Lower lobe of right lung (tissue), 2 donors: ENCODE measurements around the gene LRRK1. TPM values are rescaled to one million over a fixed set of nuclear protein-coding genes. Genes with fewer than 3 reads are reported as not detected.

Experiments
- ATAC-seq, 2 donors: fragments of 200-7000 bp; cut with Tn5 transposase; one replicate each; pipeline ENCODE4 v1.9.1; 2020 to 2022; ENCODE audit warnings: mild to moderate bottlenecking in 2 of 2, moderate library complexity in 2 of 2
- DNase-seq: peaks from one replicate; pipeline ENCODE4 v3.0.0-alpha.2; 2020
- H3K27ac ChIP-seq: fragments of 200-600 bp; one replicate; pipeline ENCODE4 v1.8.0; 2022
- H3K27me3 ChIP-seq: fragments of 200-600 bp; one replicate; pipeline ENCODE4 v1.8.0; 2022; ENCODE audit warnings: low read depth
- H3K36me3 ChIP-seq: fragments of 200-600 bp; one replicate; pipeline ENCODE4 v1.8.0; 2022; ENCODE audit warnings: mild to moderate bottlenecking
- H3K4me1 ChIP-seq: fragments of 200-600 bp; one replicate; pipeline ENCODE4 v1.8.0; 2022
- H3K4me3 ChIP-seq: fragments of 200-600 bp; one replicate; pipeline ENCODE4 v1.8.0; 2022; ENCODE audit warnings: mild to moderate bottlenecking
- H3K9me3 ChIP-seq: fragments of 200-600 bp; one replicate; pipeline ENCODE4 v1.8.0; 2022
- intact Hi-C: fragments of 100-400 bp; cut with DNase I; formaldehyde crosslinking; loops from one replicate; pipeline ENCODE4 v1.11.0; 2022
- total RNA-seq: library from RNA; stranded (reverse); fragmentation: NEBNext Ultra II Directional; extraction: Animal tissue kit (Norgen Biotek cat#: 25700); gene quantifications from one replicate; pipeline ENCODE4 v1.2.1, GENCODE V29; 2021
- TF ChIP-seq, protein P1 (sequence below): fragments of 200-600 bp; IDR thresholded peaks from one replicate; pipeline ENCODE4 v1.8.0; 2022; ENCODE audit warnings: antibody characterized with exemption, mild to moderate bottlenecking
- donor health status: DM: no; HTN: yes; CAD: no; lungs with severe emphysema.

The LRRK1 gene
- total RNA-seq, 1 donor from 2014 or later = 24.3 TPM

DNA sequence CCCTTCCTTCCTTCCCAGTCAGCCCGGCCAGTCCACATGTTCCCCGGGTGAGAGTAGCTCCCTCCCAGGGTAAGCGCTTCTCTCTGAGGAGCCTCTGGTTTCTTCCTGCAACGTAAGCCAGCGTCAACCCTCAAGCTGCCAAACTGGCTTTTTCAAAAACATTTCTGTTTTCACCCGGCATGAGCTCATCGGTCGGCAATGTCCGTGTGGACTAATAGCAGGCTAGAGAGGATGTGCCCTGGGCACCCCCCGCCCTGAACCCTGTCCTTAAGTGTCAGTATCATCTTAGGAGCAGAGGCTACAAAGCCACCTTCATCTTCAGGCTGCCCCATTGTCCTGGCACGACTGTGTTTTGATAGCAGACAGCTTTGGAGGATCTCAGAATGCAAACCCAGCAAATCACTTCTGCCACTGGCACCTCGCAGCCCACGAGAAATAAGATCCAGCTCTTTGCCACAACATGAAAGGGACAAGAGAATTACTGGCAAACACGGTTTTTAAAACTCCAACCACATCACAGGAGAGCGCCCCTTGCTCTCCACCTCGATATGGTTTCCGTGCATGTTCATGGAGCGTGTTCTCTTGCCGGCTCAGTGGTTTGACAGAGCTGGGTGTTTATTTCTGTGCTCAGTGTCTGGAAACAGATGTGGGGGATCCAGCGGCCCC, 29.6 kb upstream of the LRRK1 start:
- peaks cover 33% of the 10 kb centered on the region for H3K27me3 ChIP-seq
- TF ChIP-seq, protein P1, sequence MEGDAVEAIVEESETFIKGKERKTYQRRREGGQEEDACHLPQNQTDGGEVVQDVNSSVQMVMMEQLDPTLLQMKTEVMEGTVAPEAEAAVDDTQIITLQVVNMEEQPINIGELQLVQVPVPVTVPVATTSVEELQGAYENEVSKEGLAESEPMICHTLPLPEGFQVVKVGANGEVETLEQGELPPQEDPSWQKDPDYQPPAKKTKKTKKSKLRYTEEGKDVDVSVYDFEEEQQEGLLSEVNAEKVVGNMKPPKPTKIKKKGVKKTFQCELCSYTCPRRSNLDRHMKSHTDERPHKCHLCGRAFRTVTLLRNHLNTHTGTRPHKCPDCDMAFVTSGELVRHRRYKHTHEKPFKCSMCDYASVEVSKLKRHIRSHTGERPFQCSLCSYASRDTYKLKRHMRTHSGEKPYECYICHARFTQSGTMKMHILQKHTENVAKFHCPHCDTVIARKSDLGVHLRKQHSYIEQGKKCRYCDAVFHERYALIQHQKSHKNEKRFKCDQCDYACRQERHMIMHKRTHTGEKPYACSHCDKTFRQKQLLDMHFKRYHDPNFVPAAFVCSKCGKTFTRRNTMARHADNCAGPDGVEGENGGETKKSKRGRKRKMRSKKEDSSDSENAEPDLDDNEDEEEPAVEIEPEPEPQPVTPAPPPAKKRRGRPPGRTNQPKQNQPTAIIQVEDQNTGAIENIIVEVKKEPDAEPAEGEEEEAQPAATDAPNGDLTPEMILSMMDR = no peak
- DNase-seq (no peak), ATAC-seq (peak; percentile 74 to 81)
- no peak overlapping the region for H3K4me3 ChIP-seq
- H3K27ac ChIP-seq = no peak overlapping the region
- H3K36me3 ChIP-seq = no peaks in the 10 kb centered on the region
- intact Hi-C loops = no loop called here
- peaks cover 10% of the 10 kb centered on the region for H3K4me1 ChIP-seq
- H3K9me3 ChIP-seq = no peaks in the 10 kb centered on the region

DNA sequence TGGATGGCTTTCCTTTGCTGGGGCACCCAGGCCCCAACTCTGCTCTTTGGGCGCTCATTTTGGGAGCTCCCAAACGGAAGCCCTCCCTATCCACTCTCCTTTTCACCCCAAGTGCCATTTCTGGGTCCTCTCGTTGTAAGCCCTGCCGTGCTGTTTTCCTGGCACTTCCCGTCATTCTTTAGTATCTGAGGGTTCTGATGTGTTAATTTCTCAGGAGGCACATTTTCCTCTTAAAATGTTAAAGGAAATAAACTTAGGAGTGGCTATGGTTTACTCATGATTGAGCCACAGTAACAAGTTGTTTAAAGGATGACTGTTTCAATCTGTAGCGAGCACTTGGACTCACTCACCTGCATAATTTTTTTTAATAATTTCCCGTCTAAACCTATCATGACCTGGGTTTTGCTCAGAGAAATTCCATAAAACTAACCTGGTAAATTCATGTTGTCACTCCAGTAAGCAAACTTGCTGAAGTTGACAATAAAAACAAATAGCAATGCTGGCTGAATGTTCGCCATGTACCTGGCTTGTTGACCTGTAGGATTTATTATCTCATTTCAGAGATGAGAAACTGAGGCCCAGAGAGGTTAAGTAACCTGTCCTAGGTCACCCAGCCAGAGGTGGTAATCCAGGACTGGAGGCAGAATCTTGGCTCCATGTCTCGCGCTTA, 29.0 kb upstream of the LRRK1 start:
- ATAC-seq = peak in 1 of 2 donors; percentile 12
- TF ChIP-seq, protein P1 = no peak
- Histone ChIP-seq H3K27me3 (peaks cover 32% of the 10 kb centered on the region), H3K9me3 (no peaks in the 10 kb centered on the region), H3K4me3 (no peak overlapping the region), H3K36me3 (no peaks in the 10 kb centered on the region), H3K27ac (no peak overlapping the region), H3K4me1 (peaks cover 10% of the 10 kb centered on the region)
- intact Hi-C loops = no loop called here
- no peak for DNase-seq

DNA sequence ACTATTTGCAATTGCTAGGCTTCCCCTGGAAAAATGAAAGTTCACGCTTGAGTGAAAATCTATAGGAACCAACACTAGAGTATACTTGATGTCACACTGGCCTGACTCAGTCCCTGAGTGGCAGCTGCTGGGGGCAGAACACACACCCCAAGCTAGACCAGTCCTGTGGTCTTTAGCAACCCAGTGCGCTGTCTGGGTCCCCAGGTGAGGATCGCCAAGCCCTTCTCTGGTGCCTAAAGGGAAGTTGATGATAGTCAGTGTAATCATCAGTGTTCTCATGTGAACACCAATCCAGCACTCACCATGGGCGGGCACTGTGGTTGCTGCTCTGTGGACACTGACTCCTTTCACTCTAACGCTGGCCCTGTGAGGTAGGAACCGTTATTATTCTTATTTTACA, 28.3 kb upstream of the LRRK1 start:
- intact Hi-C loops = no loop called here
- Histone ChIP-seq H3K27me3 (peaks cover 30% of the 10 kb centered on the region), H3K4me1 (peaks cover 10% of the 10 kb centered on the region), H3K27ac (no peak overlapping the region), H3K9me3 (no peaks in the 10 kb centered on the region), H3K36me3 (no peaks in the 10 kb centered on the region), H3K4me3 (no peak overlapping the region)
- TF ChIP-seq, protein P1 = no peak
- DNase-seq (no peak), ATAC-seq (no peak)

DNA sequence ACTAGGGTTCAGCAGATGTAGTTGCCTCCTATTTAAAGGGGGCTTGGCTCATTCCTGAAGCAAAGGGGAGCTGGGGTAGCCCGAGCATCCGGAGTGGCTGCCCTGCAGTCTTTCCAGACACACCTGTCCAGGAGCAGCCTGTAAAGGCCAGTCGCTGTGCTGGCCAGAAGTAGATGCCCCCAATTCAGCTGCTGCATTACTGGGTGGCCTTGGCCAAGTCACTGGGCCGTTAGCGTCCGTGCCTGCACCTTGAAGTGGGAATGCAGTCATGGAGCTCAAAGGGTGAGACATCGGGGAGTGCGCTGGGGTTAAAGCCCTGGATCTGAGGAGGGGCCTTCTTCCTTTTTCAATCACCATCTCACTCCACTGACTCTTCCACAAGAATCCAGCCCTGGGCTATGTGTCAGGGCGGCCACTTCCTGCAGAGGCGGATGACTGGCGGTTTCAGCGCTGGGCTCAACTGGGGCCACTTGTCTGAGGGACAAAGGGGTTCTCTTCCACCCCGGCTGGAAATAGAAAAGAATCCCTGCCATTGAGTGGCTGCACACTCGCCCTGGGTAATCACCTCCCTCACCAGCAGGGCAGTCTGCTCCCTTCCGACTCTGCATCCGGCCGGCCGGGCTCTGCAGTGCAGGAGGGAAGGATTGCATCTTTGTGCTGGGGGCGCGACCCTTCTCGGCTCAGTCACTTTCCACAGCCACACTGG, 27.7 kb upstream of the LRRK1 start:
- Histone ChIP-seq H3K27me3 (peaks cover 30% of the 10 kb centered on the region), H3K9me3 (no peaks in the 10 kb centered on the region), H3K27ac (no peak overlapping the region), H3K4me1 (peaks cover 10% of the 10 kb centered on the region), H3K36me3 (no peaks in the 10 kb centered on the region), H3K4me3 (no peak overlapping the region)
- TF ChIP-seq, protein P1 = no peak
- ATAC-seq = no peak
- no peak for DNase-seq
- intact Hi-C loops = no loop called here

DNA sequence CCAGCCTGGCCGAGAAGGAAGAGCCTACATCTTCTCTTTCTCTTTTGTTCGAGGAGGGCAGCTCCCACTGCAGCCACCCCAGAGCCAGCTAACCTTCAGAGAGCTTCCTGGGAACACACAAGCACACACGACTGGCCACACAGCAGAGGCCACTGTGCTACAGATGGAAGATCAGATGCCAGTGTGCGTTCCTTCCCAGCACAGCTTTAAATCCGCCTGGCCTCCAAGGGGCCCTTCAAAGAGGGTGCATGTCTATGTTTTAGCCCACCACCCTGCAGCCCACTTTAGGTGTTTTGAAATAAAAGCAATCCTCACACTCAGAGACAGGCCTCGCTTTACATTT, 27.2 kb upstream of the LRRK1 start:
- Histone ChIP-seq H3K4me3 (no peak overlapping the region), H3K4me1 (peaks cover 10% of the 10 kb centered on the region), H3K27ac (no peak overlapping the region), H3K27me3 (peaks cover 30% of the 10 kb centered on the region), H3K36me3 (no peaks in the 10 kb centered on the region), H3K9me3 (no peaks in the 10 kb centered on the region)
- ATAC-seq (no peak), DNase-seq (no peak)
- TF ChIP-seq, protein P1 = no peak
- intact Hi-C loops = no loop called here
